GM19452 (cell line): Measurements from ENCODE around the gene ACSL1.
"Not testable (repeated sequence)": the region's sequence is repeated elsewhere in the genome, so short reads cannot be mapped to it uniquely, and the experiment has no call there.

Source experiments
- ATAC-seq: cut with Tn5 transposase; IDR thresholded peaks from one replicate; pipeline ENCODE4 v1.9.1; 2021; ENCODE audit not compliant: unreplicated experiment

The ACSL1 gene

DNA sequence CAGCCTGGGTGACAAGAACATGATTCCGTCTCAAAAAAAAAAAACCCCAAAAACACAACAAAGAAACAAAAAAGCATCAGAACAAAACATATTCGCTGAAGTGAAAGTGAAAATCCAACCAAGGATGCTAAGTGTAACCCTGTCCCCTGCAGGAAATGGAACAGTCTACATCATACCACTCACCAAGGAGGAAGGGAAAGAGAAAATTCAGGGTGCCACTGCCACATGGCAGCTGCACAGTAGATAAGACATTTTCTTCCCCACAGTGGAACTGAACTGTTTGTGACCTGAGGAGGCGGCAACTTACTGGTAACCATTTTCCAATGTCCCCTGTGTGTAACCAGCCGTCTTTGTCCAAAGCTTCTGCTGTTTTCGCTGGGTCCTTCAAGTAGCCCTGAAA is 63.7 kb downstream of the ACSL1 start:
- ATAC-seq = peak; percentile 94

DNA sequence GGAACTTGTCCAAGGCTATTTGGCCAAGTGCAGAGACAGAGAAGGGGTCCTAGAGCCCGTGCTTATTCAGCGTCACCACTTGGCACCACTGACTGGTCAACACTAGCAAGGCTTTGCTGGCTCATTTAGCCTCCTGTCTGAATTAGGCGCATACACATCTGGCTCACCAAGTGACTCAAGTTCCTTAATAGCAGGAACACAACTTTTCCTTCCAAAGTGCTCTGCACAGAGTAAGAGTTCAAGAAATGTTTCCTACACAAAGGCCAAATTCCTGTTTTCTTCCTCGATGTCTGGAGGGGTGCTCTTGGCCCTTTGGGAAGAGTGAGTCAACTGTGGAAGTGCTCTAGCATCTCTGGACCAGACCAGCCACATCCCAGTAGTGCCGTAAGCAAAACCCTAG is 65.1 kb downstream of the ACSL1 start:
- no peak for ATAC-seq

DNA sequence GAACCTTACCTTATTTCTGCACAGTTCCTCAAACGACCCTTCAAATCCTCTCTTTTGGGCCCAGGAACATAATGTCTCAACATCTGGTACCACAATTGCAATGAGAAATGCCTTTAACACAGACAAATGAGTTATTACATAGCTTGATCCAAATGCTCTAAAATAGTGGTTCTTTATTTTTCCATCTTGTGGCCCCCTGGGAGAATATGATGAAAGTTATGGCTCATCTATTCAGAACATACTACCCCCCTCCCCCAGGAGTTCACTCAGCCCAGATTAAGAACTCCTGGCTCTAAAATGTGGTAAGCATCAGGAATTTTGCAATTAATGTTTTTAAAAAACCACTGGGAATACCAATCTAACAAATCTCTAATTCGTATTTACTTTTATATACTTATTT is 68.0 kb downstream of the ACSL1 start:
- ATAC-seq = no peak

DNA sequence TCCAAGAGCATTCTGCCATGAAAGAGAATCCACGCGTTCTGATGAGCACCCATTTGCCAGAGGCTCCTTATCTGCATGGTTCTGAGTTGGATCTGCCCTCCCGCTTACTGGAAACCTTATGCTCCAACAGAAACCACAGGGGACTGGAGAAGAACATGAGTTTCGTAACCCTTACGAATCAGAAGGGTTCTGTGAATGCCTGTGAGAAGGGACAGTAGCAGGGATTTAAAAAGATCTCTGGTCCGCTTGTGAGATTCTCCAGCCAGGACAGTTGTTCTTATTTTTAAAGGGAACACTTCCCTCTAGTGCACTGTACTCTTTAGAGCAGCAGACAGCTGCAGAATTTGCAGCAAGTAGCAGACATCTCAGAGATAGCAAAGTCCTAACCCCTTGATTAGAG is 69.4 kb downstream of the ACSL1 start:
- no peak for ATAC-seq

DNA sequence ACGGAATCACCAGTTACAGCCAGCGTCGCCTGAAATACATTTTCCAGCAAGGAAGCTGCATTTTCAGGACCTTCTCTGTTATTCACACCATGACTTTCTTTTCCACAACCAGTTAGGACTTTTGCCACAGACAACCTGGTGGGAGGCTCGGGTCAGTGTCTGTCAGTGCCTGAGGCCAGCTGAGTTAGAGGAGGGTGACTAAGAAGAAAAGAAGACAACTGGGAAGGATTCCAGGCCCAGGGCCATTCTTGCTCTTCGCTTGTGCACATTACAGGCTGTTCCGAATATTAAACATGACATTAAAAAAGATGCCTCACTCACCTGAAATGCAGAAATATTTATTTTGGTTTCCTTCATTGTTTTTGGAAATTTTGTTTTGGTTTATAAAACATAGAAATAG is 70.5 kb downstream of the ACSL1 start:
- ATAC-seq = no peak

DNA sequence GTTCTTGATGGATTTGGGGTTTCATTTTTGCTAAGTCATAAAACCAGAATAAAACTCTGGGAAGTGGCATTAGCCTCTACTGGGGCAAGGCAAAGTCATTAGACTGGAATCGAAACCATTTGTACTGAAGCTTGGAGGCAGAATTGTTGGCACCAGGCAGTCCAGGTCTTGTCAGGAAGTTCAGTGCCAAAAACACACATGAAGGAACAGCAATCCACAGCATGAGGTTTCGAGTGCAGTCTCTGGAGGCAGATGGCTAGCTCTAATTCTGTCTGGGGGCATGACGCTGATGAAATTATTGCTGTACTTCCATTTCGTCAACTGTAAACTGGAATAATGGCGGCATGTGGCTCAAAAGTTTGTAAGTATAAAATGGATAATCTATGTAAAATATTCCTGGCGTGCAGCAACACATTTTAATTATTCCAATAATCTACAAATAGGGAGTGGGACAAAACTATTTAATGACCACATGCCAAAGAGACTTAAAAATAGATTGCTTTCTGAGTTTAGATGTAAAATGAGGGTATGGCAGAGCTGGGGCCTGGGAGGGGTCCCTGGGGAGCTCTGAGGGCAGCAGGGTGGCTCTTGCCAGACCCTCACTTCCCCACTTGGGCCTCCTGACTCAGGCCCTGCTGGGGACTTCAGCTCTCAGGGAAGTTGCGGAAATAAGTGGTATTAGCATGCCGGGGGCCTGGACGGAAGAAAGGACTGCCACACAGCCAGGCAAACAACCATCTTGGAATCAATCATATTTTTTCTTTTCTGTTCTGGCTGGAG is 73.1 kb downstream of the ACSL1 start:
- no peak for ATAC-seq

DNA sequence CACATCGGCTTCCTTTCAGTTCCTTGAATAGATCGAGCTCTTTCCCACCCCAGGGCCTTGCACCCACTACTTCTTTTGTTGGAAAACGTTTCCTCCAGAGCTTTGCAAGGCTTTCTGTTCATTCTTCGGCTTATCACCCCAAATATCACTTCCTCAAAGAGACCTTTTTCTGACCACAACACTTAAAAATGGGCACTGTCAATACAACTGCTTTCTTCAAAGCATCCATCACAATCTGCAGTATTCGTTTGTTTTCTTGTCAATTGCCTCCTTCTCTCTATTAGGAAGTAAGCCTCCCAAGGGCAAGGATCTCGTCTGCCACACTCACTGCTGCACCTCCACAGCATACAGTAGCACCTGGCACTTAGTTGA is 74.2 kb downstream of the ACSL1 start:
- ATAC-seq = no peak

DNA sequence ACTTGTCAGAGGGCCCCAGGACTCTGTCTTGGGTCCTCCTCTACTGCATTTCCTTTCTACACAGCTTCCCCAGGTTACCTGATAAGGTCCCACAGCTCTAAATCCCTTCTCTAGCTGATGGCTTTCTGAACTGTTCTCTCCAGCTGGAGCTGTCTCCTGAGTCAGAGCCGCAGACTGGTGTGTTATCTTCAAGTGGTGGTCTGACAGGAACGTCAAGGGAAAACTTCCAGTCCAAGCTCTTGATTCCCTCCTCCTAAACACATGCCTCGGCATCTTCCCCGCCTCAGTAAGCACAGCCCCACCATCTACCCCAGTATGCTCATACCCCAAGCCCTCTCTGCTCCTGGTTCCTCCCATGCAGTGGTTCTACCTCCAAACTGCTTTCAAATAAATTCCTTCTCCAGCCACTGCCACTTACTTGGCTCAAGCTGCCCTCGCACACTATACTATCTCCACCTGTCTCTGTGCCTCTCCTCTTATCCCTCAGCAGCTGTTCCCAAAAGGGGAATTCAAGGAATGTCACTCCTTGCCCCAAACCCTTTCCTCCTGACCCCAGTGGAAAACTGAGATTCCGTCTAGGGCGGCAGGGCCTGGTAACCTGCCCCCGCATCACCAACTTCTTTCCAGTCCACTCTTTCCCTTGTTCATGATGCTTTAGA is 74.7 kb downstream of the ACSL1 start:
- no peak for ATAC-seq

DNA sequence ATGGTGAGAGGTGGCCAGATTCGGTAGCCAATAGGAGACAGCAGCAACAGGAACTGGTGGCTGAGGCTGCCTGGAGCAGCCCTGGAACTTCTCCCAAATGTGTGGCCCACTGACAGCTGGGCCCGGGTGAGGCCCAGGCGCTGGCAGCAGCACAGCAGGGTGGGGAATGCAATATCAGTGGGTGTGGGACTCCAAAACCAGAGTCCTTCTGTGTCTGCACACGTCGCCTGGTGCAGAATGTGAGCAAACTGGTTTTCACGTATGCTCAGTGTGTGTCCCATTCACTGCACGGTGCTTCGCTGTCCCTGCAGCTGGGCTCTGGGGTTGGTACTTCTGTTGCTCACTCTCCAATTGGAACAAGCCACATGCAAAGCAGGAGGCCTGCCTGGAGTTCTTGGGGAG is 77.5 kb downstream of the ACSL1 start:
- no peak for ATAC-seq

DNA sequence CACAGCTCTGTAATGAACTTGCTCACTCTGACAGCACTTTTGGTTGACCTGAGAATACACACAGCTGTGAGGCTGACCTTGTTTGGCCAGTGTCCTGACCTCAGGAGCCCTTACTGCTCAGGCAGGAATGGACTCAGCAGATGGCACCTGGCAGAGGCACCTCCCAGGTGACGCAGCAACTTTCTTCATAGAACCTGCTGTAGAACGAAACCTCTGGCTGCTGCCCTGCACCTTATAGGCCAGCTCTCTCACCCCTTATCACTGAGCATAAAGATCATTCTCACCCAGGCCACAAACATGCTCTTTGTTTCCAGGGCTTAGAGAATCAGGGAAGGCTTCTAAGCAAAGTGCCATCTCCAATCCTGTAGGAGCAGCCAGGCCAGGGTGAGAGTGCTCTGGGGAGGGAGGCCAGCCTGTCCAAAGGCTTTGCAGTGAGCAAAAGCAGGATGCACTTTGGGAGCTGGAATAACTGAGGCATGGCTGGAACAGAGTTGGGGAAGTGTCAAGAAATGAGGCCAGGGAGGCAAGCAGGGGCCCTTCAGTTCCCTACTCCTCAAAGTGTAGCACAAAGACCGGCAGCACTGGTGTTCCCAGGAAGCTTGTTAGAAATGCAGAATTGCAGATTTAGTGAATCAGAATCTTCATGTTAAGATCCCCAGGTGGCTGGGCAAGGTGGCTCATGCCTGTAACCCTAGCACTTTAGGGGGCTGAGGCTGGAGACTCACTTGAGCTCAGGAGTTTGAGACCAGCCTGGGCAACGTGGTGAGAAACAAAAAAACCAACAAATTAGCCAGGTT is 78.5 kb downstream of the ACSL1 start:
- ATAC-seq = no peak

DNA sequence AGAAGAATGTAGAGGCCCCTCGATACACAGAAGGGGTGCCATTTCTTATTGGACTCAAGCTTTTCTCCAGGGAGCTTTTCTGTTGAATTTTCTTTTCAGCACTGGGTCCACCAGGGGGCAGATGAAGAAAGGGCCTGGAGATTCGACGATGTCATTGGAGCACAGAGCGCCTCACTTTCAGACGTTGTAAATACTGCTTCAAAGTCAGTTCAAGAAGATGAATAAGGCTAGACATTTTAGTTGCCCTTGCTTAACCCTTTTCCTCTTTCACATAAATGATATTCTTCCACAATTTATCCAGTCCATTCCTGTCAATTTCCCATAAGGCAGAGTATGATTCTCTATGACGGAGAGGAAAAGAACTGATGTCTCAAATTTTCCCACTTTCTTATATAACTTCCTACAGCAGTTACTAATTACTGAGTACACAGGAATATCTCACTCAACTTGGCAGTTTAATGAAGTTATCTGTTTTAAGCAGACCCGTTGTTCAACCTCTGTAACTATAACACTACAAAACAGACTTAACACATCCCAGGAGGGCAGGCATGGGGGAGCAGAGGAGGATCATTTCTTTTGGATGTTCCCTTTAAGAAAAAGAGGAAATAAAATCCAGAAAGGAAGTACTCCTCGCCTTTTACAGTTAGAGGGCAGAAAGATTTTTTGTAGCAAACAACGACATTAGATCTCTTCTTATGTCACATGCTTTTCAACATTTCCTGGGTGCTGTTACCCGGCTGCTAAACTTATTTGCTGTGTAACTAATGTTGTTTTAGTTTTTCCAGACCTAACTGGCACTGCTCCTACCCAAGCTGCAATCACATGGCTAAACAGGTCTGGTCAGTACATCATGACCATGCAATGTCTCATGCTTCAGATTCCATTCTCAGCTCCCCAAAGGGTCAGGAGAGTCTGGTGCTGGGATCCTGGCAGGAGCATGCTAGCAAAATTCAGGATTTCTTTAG is 79.7 kb downstream of the ACSL1 start:
- no peak for ATAC-seq

DNA sequence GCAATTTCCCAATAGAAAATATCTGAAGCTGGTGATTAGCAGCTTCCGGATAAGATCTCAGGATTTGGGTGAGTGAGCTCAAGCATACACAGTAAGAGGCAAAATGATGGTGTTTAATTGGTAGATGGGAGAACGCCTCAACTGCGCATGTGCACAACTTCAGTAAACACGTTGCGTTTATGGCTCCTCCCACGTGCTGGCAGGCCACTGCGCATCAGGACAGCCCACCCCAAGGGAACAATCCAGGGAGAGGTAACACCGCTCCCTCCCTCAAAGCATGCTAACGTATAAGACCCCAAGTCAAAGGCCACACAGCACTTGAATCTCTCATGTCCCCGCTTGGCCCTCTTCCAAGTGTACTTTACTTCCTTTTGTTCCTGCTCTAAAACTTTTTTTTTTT is 81.5 kb downstream of the ACSL1 start:
- no peak for ATAC-seq

DNA sequence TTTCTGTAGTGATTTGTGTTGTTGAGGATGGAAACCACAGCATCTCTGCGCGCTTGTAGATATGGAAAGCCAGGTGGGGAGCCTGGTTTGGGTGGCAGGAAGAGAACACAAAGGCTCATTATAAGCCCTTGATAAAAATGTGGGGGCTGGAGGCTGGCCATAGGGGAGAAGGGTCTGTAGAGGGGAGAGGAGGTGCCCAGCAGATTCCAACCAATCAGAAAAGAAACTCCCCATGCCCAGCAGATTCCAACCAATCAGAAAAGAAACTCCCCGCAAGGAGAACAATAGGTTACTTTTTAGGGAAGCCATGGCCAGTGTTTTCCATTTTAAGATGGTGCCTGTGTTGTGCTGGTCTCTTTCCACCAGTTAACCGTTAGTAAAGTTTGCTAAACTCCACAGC is 82.1 kb downstream of the ACSL1 start:
- no peak for ATAC-seq

DNA sequence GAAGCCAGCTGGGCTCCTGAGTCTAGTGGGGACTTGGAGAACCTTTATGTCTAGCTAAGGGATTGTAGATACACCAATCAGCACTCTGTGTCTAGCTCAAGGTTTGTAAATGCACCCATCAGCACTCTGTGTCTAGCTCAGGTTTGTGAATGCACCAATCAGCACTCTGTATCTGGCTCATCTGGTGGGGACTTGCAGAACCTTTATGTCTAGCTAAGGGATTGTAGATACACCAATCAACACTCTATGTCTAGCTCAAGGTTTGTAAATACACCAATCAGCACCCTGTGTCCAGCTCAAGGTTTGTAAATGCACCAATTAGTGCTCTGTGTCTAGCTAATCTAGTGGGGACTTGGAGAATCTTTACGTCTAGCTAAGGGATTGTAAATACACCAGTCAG is 84.1 kb downstream of the ACSL1 start:
- not testable (repeated sequence) for ATAC-seq

DNA sequence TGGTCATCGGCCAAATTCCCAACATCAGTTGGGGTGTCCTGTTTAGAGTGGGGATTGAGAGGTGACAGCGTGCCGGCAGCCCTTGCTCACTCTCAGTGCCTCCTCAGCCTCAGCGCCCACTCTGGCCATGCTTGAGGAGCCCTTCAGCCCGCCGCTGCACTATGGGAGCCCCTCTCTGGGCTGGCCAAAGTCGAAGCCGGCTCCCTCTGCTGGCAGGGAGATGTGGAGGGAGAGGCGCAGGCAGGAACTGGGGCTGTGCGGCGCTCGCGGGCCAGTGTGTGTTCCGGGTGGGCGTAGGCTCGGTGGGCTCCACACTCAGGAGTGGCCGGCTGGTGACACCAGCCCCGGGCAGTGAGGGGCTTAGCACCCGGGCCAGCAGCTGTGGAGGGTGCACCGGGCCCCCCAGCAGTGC is 84.8 kb downstream of the ACSL1 start:
- no peak for ATAC-seq

DNA sequence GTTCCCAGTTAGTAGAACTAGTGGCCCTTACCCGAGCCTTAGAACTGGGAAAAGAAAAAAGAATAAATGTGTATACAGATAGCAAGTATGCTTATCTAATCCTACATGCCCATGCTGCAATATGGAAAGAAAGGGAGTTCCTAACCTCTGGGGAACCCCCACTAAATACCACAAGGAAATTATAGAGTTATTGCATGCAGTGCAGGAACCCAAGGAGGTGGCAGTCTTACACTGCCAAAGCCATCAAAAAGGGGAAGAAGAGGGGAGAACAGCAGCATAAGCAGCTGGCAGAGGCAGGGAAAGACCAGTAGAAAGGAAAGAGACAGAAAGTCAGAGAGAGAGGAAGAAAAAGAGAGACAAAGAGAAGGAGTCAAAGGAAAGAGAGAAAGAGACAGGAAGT is 86.2 kb downstream of the ACSL1 start:
- ATAC-seq = not testable (repeated sequence)

DNA sequence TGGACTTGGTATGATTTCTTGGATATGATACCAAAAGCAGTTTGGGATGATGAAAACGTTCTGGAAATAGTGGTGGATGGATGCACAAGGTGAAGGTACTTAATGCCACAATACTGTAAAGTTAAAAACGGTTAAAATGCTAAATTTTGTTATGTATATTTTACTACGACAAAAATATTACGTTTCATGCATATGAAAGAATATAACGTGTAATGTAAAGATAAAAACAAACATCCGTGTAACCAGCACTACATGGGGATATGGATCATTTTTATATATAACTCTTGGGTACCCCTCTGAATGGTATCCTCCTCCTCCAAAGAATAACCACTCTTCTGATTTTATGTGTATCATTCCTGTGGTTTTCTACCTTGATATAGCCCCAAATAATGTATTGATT is 91.0 kb downstream of the ACSL1 start:
- no peak for ATAC-seq

DNA sequence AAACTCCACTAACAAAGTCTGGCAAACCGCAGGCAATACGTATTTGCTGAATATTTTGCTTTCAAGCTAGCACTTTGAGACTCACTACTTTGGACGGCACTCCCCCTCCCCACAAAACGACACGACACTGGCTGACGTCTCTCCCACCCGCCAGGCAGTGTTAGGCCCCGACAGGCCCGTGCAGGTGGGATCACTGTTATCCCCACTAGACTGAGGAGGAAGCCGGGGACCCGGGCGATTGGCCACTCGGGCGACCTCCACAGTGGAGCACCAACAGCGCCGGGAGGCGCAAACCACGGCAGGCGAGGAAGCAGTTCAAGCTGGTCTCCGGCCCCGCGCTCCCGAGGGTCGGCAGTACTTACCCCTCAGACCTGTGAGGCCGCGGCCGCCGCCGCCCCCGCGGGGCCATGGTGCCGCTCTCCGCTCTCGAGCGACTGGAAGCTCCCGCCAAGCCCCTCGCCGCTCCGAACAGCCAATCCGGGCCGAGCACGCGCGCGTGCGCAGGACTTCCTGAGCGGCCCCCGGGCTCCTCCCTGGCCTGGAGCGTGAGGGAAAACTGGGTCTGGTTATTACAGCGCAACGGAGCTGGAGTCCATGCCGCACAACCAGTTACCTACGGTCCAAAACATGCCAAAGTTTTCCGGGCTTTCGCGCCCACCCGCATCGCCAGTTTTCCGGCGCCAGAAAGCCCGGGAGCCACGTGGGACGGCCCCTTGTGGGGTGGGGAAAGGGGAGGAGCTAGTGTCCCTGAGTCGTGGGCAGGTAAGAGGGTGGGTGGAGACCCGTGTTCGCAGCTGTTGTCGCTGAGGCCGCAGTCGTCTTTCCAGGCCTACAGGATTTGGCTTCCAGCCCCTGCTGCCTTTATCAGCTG is 91.9 kb downstream of the ACSL1 start, which contains the start of gene CENPU:
CENPU (minus strand) TSS at position 443 of the 871 bp plus-strand sequence; CDS start at position 409, 34 bp downstream.
- peak; percentile 91 for ATAC-seq

DNA sequence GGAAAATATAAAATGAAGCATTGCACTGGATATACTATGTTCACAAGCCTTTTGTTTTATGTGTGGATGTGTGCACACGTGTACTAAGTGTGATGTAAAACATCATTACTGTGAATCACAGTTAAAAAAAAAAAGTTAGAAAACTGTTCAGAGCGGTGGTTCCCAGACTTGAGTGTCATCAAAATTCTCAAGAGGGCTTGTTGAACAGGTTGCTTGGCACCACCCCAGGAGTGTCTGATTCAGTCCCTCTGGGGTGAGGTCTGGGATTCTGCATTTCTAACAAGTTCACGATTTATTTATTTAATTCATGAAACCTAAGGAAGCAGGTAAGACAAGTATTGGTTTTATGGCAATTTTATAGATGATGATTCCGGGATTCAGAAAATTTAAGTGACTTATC is 93.6 kb downstream of the ACSL1 start:
- ATAC-seq = no peak

DNA sequence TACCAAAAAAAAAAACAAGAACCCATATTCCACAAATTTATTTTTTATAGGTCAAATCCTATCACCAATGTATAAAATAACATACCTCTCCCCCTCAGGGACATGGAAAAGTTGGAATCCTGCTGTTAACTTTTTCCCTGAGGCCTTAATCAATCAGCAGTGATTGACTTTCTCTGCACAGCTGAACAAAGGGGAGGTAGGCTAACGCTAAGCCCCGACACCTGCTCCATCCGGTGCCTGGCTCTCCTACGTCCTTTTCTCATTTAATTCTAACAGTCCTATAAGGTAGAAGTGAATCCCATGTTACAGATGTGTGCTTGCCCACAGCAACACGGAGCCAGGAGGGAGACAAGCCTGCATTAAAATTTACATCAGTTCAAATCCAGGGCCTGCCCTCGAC is 94.7 kb downstream of the ACSL1 start:
- ATAC-seq = no peak
